ENCODE data around the gene COL4A6. TPM values are rescaled to one million over a fixed set of nuclear protein-coding genes. Genes with fewer than 3 reads are reported as not detected.

The COL4A6 gene
- total RNA-seq, 1 experiment from 2014 or later = 2.4 TPM

DNA sequence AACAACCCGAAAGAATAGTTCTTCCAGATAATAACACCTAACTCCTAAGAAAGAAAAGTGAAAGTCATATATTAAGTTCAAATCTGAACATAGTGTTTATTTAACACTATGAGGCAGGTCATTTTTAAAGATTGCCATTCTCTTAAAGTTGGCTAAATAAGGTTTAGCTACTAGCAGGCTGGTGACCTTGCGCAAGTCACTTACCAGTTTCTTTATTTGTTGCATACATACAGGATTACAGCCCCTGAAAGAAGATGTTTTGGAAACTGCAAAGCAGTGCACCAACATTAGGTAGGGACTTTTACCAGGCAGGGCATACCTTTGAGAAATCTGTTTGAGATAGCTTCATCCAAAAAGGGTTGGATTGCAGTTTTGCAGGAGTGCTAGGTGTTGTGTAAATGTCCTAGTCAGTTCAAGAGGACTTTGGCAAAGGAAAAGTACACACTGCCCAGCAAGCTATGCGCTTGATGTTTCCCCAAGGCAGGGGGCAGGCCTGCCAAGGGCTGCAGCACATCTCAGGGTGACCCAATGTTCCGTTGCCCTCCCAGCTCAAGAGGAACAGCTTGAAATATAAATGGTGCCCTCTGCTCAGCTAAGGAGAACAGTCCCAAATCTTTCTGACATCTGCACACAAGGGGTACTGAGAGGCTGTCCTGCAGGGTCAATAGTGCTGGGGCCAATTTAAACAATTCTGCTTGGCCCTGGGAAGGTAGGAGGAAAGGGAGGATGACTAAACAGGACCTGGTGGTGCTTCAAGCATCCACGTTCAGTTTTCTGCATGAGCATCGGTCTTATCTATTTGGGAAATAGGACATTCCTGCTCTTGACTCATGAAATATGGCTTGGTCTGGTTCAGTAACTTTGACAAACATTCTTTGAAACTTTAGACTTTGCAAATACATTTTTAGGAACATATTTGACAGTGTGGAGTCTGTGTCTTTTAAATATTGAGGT, 130.8 kb downstream of the COL4A6 start (continued):
- TF ChIP-seq ELF1 (IDR thresholded peaks at IDR 0.05; ENCODE audit: borderline replicate concordance, low read depth) = no peak
- no peak for TF ChIP-seq POLR2AphosphoS5 (IDR thresholded peaks at IDR 0.05; ENCODE audit: low read depth, low read length)

DNA sequence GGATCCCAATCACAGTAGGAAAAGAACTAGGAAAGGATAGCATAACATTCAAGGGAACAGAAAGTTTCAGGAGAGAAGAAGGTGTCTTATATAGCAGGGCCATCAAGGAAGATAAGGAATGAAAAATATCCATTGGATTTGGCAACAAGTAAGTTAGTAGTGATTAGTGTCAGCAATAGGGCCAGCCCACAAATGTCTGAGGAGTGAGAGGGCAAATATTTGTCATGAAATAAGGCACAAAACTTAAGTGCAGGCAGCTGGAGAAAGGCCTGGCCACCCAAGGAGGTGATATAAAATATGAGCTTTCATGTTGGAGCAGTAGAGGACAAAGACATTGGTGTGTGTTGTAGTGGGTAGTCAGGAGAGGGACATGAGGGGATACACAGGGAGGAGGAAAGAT, 132.1 kb downstream of the COL4A6 start:
- Histone ChIP-seq H3K9ac (ENCODE audit: low read length) (no peak overlapping the region), H3K4me2 (ENCODE audit: low read length) (no peak overlapping the region)

More for the DNA sequence above, 132.1 kb downstream of the COL4A6 start:
- H3K9me3 ChIP-seq (ENCODE audit: control insufficient read depth in 1 of 2, insufficient read depth in 1 of 2, low read depth in 1 of 2, low read length in 2 of 2) = no peaks in the 10 kb centered on the region
- H3K4me1 ChIP-seq (ENCODE audit: control insufficient read depth in 1 of 2, insufficient read depth in 2 of 2, low read length in 2 of 2) = peaks cover 3 to 25% of the 10 kb centered on the region in 2 experiments
- intact Hi-C loops (cut with micrococcal nuclease) = no loop called here
- H3K9me2 ChIP-seq (ENCODE audit: insufficient read depth) = no peaks in the 10 kb centered on the region
- no peak for TF ChIP-seq EZH2 (IDR thresholded peaks at IDR 0.05)
- no peak for TF ChIP-seq ZNF274 (IDR thresholded peaks at IDR 0.05; ENCODE audit: low read depth, low read length)
- TF ChIP-seq, protein P1, sequence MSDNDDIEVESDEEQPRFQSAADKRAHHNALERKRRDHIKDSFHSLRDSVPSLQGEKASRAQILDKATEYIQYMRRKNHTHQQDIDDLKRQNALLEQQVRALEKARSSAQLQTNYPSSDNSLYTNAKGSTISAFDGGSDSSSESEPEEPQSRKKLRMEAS (IDR thresholded peaks at IDR 0.05) = no peak
- TF ChIP-seq, protein P2, sequence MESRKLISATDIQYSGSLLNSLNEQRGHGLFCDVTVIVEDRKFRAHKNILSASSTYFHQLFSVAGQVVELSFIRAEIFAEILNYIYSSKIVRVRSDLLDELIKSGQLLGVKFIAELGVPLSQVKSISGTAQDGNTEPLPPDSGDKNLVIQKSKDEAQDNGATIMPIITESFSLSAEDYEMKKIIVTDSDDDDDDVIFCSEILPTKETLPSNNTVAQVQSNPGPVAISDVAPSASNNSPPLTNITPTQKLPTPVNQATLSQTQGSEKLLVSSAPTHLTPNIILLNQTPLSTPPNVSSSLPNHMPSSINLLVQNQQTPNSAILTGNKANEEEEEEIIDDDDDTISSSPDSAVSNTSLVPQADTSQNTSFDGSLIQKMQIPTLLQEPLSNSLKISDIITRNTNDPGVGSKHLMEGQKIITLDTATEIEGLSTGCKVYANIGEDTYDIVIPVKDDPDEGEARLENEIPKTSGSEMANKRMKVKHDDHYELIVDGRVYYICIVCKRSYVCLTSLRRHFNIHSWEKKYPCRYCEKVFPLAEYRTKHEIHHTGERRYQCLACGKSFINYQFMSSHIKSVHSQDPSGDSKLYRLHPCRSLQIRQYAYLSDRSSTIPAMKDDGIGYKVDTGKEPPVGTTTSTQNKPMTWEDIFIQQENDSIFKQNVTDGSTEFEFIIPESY (IDR thresholded peaks at IDR 0.05; ENCODE audit: extremely low read depth, insufficient replicate concordance, low read length) = no peak
- ChIA-PET CTCF (no interaction called here), RAD21 (ENCODE audit: low non-redundant PET in 1 of 2, low total read pairs in 2 of 2, uncharacterized antibody in 2 of 2, unreplicated experiment in 2 of 2) (no interaction called here), POLR2A (no interaction called here)
- no peaks in the 10 kb centered on the region for H4K20me1 ChIP-seq (ENCODE audit: insufficient read depth)
- no peak for DNase-seq (ENCODE audit: low read depth, low spot score)
- no peak overlapping the region for H3K4me3 ChIP-seq (replicated peaks in 1 of 2; ENCODE audit: low read depth in 1 of 2, low read length in 2 of 2)
- ATAC-seq = no peak
- no peaks in the 10 kb centered on the region for H3K27me3 ChIP-seq (ENCODE audit: insufficient read depth, low read length)
- BruUV-seq (replicated peaks) = no TSS peak
- H3K27ac ChIP-seq (ENCODE audit: low read depth, low read length) = no peak overlapping the region
- H3K79me2 ChIP-seq (ENCODE audit: insufficient read depth, low read length) = no peaks in the 10 kb centered on the region
- no peak overlapping the region for H2AFZ ChIP-seq (ENCODE audit: low read depth, low read length, poor library complexity, severe bottlenecking)
- no peaks in the 10 kb centered on the region for H3K36me3 ChIP-seq (ENCODE audit: control insufficient read depth in 1 of 2, insufficient read depth in 2 of 2, low read length in 2 of 2)
